ENCODE results near the gene SGSH.

The SGSH gene

GRCh38 chr17:80195671-80196529, 24.2 kb downstream of the SGSH start:
- peak; percentile 72 for TF ChIP-seq CTCF (IDR thresholded peaks at IDR 0.05)
- peaks cover 46% of the 10 kb centered on the region for H3K27me3 ChIP-seq
- H3K36me3 ChIP-seq: no peaks in the 10 kb centered on the region
- no peaks in the 10 kb centered on the region for H3K4me1 ChIP-seq (ENCODE audit: control insufficient read depth in 1 of 2, insufficient read depth in 1 of 2, low read depth in 1 of 2, low read length in 1 of 2)
- H3K27ac ChIP-seq: no peak overlapping the region
- no peak overlapping the region for H3K4me3 ChIP-seq (ENCODE audit: low read depth in 1 of 2, low read length in 1 of 2)
- H3K9me3 ChIP-seq: no peaks in the 10 kb centered on the region

- H3K4me1 ChIP-seq (ENCODE audit: control insufficient read depth in 1 of 2, insufficient read depth in 1 of 2, low read depth in 1 of 2, low read length in 1 of 2): no peaks in the 10 kb centered on the region
- TF ChIP-seq CTCF (IDR thresholded peaks at IDR 0.05): no peak
- H3K27ac ChIP-seq: no peak overlapping the region
- H3K36me3 ChIP-seq: no peaks in the 10 kb centered on the region
- H3K9me3 ChIP-seq: no peaks in the 10 kb centered on the region
- peaks cover 45% of the 10 kb centered on the region for H3K27me3 ChIP-seq
- no peak overlapping the region for H3K4me3 ChIP-seq (ENCODE audit: low read depth in 1 of 2, low read length in 1 of 2)
These were observed 25.0 kb downstream of the SGSH start for GRCh38 chr17:80195141-80195540.

- H3K27ac ChIP-seq: no peak overlapping the region
- H3K4me3 ChIP-seq (ENCODE audit: low read depth in 1 of 2, low read length in 1 of 2): no peak overlapping the region
- peaks cover 50% of the 10 kb centered on the region for H3K27me3 ChIP-seq
- TF ChIP-seq CTCF (IDR thresholded peaks at IDR 0.05): no peak
- no peaks in the 10 kb centered on the region for H3K4me1 ChIP-seq (ENCODE audit: control insufficient read depth in 1 of 2, insufficient read depth in 1 of 2, low read depth in 1 of 2, low read length in 1 of 2)
- no peaks in the 10 kb centered on the region for H3K9me3 ChIP-seq
- H3K36me3 ChIP-seq: no peaks in the 10 kb centered on the region
These were observed 28.1 kb downstream of the SGSH start for GRCh38 chr17:80191865-80192661.

- H3K36me3 ChIP-seq: no peaks in the 10 kb centered on the region
- no peak for TF ChIP-seq CTCF (IDR thresholded peaks at IDR 0.05)
- no peaks in the 10 kb centered on the region for H3K9me3 ChIP-seq
- no peaks in the 10 kb centered on the region for H3K4me1 ChIP-seq (ENCODE audit: control insufficient read depth in 1 of 2, insufficient read depth in 1 of 2, low read depth in 1 of 2, low read length in 1 of 2)
- no peak overlapping the region for H3K4me3 ChIP-seq (ENCODE audit: low read depth in 1 of 2, low read length in 1 of 2)
- H3K27ac ChIP-seq: no peak overlapping the region
- peaks cover 50% of the 10 kb centered on the region for H3K27me3 ChIP-seq
These were observed 28.9 kb downstream of the SGSH start for GRCh38 chr17:80191192-80191591.

GRCh38 chr17:80190716-80191115, 29.4 kb downstream of the SGSH start:
- Histone ChIP-seq H3K4me3 (ENCODE audit: low read depth in 1 of 2, low read length in 1 of 2) (no peak overlapping the region), H3K9me3 (no peaks in the 10 kb centered on the region), H3K36me3 (no peaks in the 10 kb centered on the region), H3K27ac (no peak overlapping the region), H3K27me3 (peaks cover 50% of the 10 kb centered on the region), H3K4me1 (ENCODE audit: control insufficient read depth in 1 of 2, insufficient read depth in 1 of 2, low read depth in 1 of 2, low read length in 1 of 2) (no peaks in the 10 kb centered on the region)
- no peak for TF ChIP-seq CTCF (IDR thresholded peaks at IDR 0.05)
